ENCODE results near the gene BCAT1. TPM values are rescaled to one million over a fixed set of nuclear protein-coding genes. Genes with fewer than 3 reads are reported as not detected.

BCAT1 gene
- total and polyA plus RNA-seq, 2 donors (not counting 3 experiments of a cell fraction or from before 2014, with no cell fraction given) = 21.6 to 267 TPM

GRCh38 chr12:24864796-24865125, 84.1 kb downstream of the BCAT1 start:
- Histone ChIP-seq H4K20me1 (replicated peaks; ENCODE audit: control insufficient read depth, extremely low read depth, insufficient read depth, low read length) (peaks cover 3% of the 10 kb centered on the region), H3K9me1 (replicated peaks; ENCODE audit: control insufficient read depth, extremely low read depth, insufficient read depth, low read length) (no peaks in the 10 kb centered on the region), H3K36me3 (ENCODE audit: control insufficient read depth in 2 of 2, extremely low read depth in 1 of 2, insufficient read depth in 2 of 2, low read length in 2 of 2) (peaks cover 8 to 10% of the 10 kb centered on the region in 2 experiments), H3K79me2 (ENCODE audit: control insufficient read depth, insufficient read depth, low read length) (peaks cover 12% of the 10 kb centered on the region), H3K4me3 (replicated peaks in 1 of 3; ENCODE audit: insufficient read depth in 1 of 3, low read depth in 1 of 3, low read length in 3 of 3) (no peak overlapping the region), H3K9ac (replicated peaks; ENCODE audit: extremely low read depth, insufficient read depth, low read length) (no peak overlapping the region), H3K9me3 (replicated peaks; ENCODE audit: control insufficient read depth, insufficient read depth, low read length) (no peaks in the 10 kb centered on the region), H3K4me2 (ENCODE audit: insufficient read depth, low read length) (no peak overlapping the region), H3K27ac (ENCODE audit: insufficient read depth, low read depth, low read length) (no peak overlapping the region), H3K4me1 (ENCODE audit: control insufficient read depth, extremely low read depth, insufficient read depth, low read length) (peaks cover 14% of the 10 kb centered on the region), H3K27me3 (ENCODE audit: control insufficient read depth in 2 of 2, insufficient read depth in 2 of 2, low read length in 2 of 2) (no peaks in the 10 kb centered on the region), H2AFZ (ENCODE audit: low read depth, low read length) (no peak overlapping the region)
- dilution Hi-C loops (cut with MboI; ENCODE audit: extremely low pct_ligation_motif_present, low sequenced_read_pairs) = no loop called here
- FAIRE-seq = no peak
- POLR2A ChIA-PET = no interaction called here
- intact Hi-C loops (cut with micrococcal nuclease) = no loop called here
- BruUV-seq (replicated peaks) = no TSS peak
- CTCF ChIA-PET = no interaction called here
- no peak for DNase-seq (ENCODE audit: low read depth, low spot score)
- no peak for TF ChIP-seq JUN (IDR thresholded peaks at IDR 0.05; ENCODE audit: borderline replicate concordance, insufficient read depth, insufficient read length, low read depth)
- TF ChIP-seq CTCF (IDR thresholded peaks at IDR 0.05; ENCODE audit: extremely low read depth in 1 of 2, insufficient read depth in 1 of 2, low read depth in 1 of 2, low read length in 2 of 2) = no peak
- TF ChIP-seq MYC (IDR thresholded peaks at IDR 0.05; ENCODE audit: low read depth, low read length) = no peak
- TF ChIP-seq, protein P1, sequence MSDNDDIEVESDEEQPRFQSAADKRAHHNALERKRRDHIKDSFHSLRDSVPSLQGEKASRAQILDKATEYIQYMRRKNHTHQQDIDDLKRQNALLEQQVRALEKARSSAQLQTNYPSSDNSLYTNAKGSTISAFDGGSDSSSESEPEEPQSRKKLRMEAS (IDR thresholded peaks at IDR 0.05; ENCODE audit: insufficient read depth, insufficient read length) = no peak
- no peak for TF ChIP-seq FOS (IDR thresholded peaks at IDR 0.05; ENCODE audit: borderline replicate concordance, insufficient read depth, low read length)
- no peak for TF ChIP-seq GATA2 (IDR thresholded peaks at IDR 0.05; ENCODE audit: insufficient read depth, insufficient read length, low read depth, low read length)
- no peak for TF ChIP-seq EZH2 (IDR thresholded peaks at IDR 0.05; ENCODE audit: borderline replicate concordance, low read depth, low read length, severe bottlenecking)
- no peak for TF ChIP-seq POLR2A (IDR thresholded peaks at IDR 0.05; ENCODE audit: low read depth, low read length)
- no peak for TF ChIP-seq POLR2AphosphoS5 (IDR thresholded peaks at IDR 0.05; ENCODE audit: insufficient read depth, low read depth, low read length)
